Measurements from ENCODE around the gene CACTIN. TPM values are rescaled to one million over a fixed set of nuclear protein-coding genes. Genes with fewer than 3 reads are reported as not detected.

CACTIN gene
- total RNA-seq, 3 donors from 2014 or later (not counting 1 experiment from before 2014, with no cell fraction given) = 33.6 to 42.2 (median 40.8) TPM

- Histone ChIP-seq H3K27me3 (ENCODE audit: control insufficient read depth, insufficient read depth, low read length) (no peaks in the 10 kb centered on the region), H3K9me3 (ENCODE audit: control insufficient read depth, insufficient read depth, low read length) (no peaks in the 10 kb centered on the region), H3K27ac (ENCODE audit: low read length) (no peak overlapping the region), H3K4me1 (ENCODE audit: control insufficient read depth, insufficient read depth, low read length) (peaks cover 12% of the 10 kb centered on the region), H3K4me3 (ENCODE audit: low read length) (no peak overlapping the region), H3K36me3 (ENCODE audit: control insufficient read depth, insufficient read depth, low read length) (peaks cover 34% of the 10 kb centered on the region)
- Mint-ChIP-seq H3K9me3 (no peaks in the 10 kb centered on the region), H3K27ac (no peak overlapping the region), H3K4me1 (peaks cover 0 to 4% of the 10 kb centered on the region in 2 donors), H3K36me3 (no peaks in the 10 kb centered on the region), H3K4me3 (no peak overlapping the region), H3K27me3 (ENCODE audit: low read depth in 2 of 2) (no peaks in the 10 kb centered on the region)
- DNase-seq (no peak), ATAC-seq (no peak)
- TF ChIP-seq CTCF (IDR thresholded peaks at IDR 0.05) = no peak
- 94% methylated on average over 39 of the region's 39 CpGs for WGBS (ENCODE audit: insufficient coverage)
- intact Hi-C loops (cut with micrococcal nuclease) = no loop called here
Observed at GRCh38 chr19:3613818-3614661, 12.6 kb downstream of the CACTIN start.

- intact Hi-C loops (cut with micrococcal nuclease) = no loop called here
- H3K36me3 ChIP-seq (ENCODE audit: control insufficient read depth, insufficient read depth, low read length) = peaks cover 29% of the 10 kb centered on the region
- no peak for TF ChIP-seq CTCF (IDR thresholded peaks at IDR 0.05)
- H3K9me3 ChIP-seq (ENCODE audit: control insufficient read depth, insufficient read depth, low read length) = no peaks in the 10 kb centered on the region
- peaks cover 16% of the 10 kb centered on the region for H3K4me1 ChIP-seq (ENCODE audit: control insufficient read depth, insufficient read depth, low read length)
- no peaks in the 10 kb centered on the region for H3K27me3 ChIP-seq (ENCODE audit: control insufficient read depth, insufficient read depth, low read length)
- no peak overlapping the region for H3K4me3 ChIP-seq (ENCODE audit: low read length)
- DNase-seq (no peak), ATAC-seq (no peak)
- Mint-ChIP-seq H3K4me3 (no peak overlapping the region), H3K9me3 (no peaks in the 10 kb centered on the region), H3K27ac (no peak overlapping the region), H3K36me3 (no peaks in the 10 kb centered on the region), H3K27me3 (ENCODE audit: low read depth in 2 of 2) (no peaks in the 10 kb centered on the region), H3K4me1 (peaks cover 3 to 9% of the 10 kb centered on the region in 2 donors)
- no peak overlapping the region for H3K27ac ChIP-seq (ENCODE audit: low read length)
- 95% methylated on average over 79 of the region's 79 CpGs for WGBS (ENCODE audit: insufficient coverage)
Observed at GRCh38 chr19:3612901-3613741, 13.5 kb downstream of the CACTIN start.

GRCh38 chr19:3612330-3612729, 14.3 kb downstream of the CACTIN start:
- Histone ChIP-seq H3K27me3 (ENCODE audit: control insufficient read depth, insufficient read depth, low read length) (no peaks in the 10 kb centered on the region), H3K9me3 (ENCODE audit: control insufficient read depth, insufficient read depth, low read length) (no peaks in the 10 kb centered on the region), H3K4me3 (ENCODE audit: low read length) (no peak overlapping the region), H3K36me3 (ENCODE audit: control insufficient read depth, insufficient read depth, low read length) (peaks cover 29% of the 10 kb centered on the region), H3K27ac (ENCODE audit: low read length) (no peak overlapping the region), H3K4me1 (ENCODE audit: control insufficient read depth, insufficient read depth, low read length) (peaks cover 19% of the 10 kb centered on the region)
- no peak for TF ChIP-seq CTCF (IDR thresholded peaks at IDR 0.05)
- H3K36me3 Mint-ChIP-seq = no peaks in the 10 kb centered on the region
- H3K4me1 Mint-ChIP-seq = peaks cover 7 to 17% of the 10 kb centered on the region in 2 donors
- intact Hi-C loops (cut with micrococcal nuclease) = no loop called here
- H3K27ac Mint-ChIP-seq = no peak overlapping the region
- no peak overlapping the region for H3K4me3 Mint-ChIP-seq
- ATAC-seq = no peak
- no peak for DNase-seq
- H3K9me3 Mint-ChIP-seq = no peaks in the 10 kb centered on the region
- WGBS (ENCODE audit: insufficient coverage) = 98% methylated on average over 33 of the region's 33 CpGs
- H3K27me3 Mint-ChIP-seq (ENCODE audit: low read depth in 2 of 2) = no peaks in the 10 kb centered on the region

Measured in natural killer cell (primary cell).